GM12878 (cell line): ENCODE measurements around the gene NEURL4. TPM values are rescaled to one million over a fixed set of nuclear protein-coding genes. Genes with fewer than 3 reads are reported as not detected.

Source experiments
- EED ChIP-seq: sonication (generic); IDR thresholded peaks from 2 replicates; pipeline ENCODE4 v1.6.1; 2016; ENCODE audit warnings: antibody characterized with exemption, low read depth
- IKZF2 ChIP-seq, 2 experiments: fragments of 450-650 bp; IDR thresholded peaks; 2 replicates each; pipeline ENCODE4 v1.6.1; 2017; ENCODE audit warnings: mild to moderate bottlenecking in 2 of 2, moderate library complexity in 2 of 2
- IRF4 ChIP-seq: IDR thresholded peaks from 2 replicates; pipeline ENCODE4 v1.6.1; 2011; ENCODE audit warnings: low read depth, low read length
- MEF2A ChIP-seq: IDR thresholded peaks from 2 replicates; pipeline ENCODE4 v1.6.1; 2011; ENCODE audit warnings: low read depth, mild to moderate bottlenecking, low read length, moderate library complexity; ENCODE audit not compliant: insufficient read depth
- MTA2 ChIP-seq: fragments of 450-650 bp; IDR thresholded peaks from 2 replicates; pipeline ENCODE4 v1.6.1; 2016; ENCODE audit warnings: low read depth, mild to moderate bottlenecking, moderate library complexity
- MTA3 ChIP-seq: IDR thresholded peaks from 2 replicates; pipeline ENCODE4 v1.6.1; 2012; ENCODE audit warnings: low read length, inconsistent platforms, borderline replicate concordance
- NKRF ChIP-seq: fragments of 450-650 bp; conservative IDR thresholded peaks from 2 replicates; pipeline ENCODE4 v1.6.1; 2017; ENCODE audit warnings: mild to moderate bottlenecking, moderate library complexity
- RAD21 ChIP-seq: IDR thresholded peaks from 2 replicates; pipeline ENCODE4 v1.6.1; 2011; ENCODE audit warnings: mild to moderate bottlenecking, low read depth, low read length, moderate library complexity; ENCODE audit not compliant: insufficient read depth
- RFX5 ChIP-seq: IDR thresholded peaks from 2 replicates; pipeline ENCODE4 v1.6.1; 2011; ENCODE audit warnings: low read depth, low read length, improper control_type of control experiment
- TBL1XR1 ChIP-seq: IDR thresholded peaks from 2 replicates; pipeline ENCODE4 v1.6.1; 2012; ENCODE audit warnings: low read depth, low read length, improper control_type of control experiment
- ZBTB33 ChIP-seq: fragments of 450-650 bp; IDR thresholded peaks from 2 replicates; pipeline ENCODE4 v1.6.1; 2017; ENCODE audit warnings: mild to moderate bottlenecking
- ZZZ3 ChIP-seq: IDR thresholded peaks from 2 replicates; pipeline ENCODE4 v1.6.1; 2011; ENCODE audit warnings: low read depth; ENCODE audit not compliant: control insufficient read depth, insufficient read length
- polyA plus RNA-seq, 11 experiments: library from polyadenylated mRNA; depleted of rRNA in 4 of 11; unstranded in 6 of 11; stranded (reverse) in 5 of 11; fragments of >200 nt; fragmentation: Nextera tagmentation in 4 of 11; fragmentation: Illumina TruSeq in 1 of 11; extraction: Ambion mirVana in 4 of 11; extraction: Trizol in 1 of 11; gene quantifications; 1 replicate in 1 of 11; 2 replicates in 10 of 11; pipeline versions ENCODE4 v1.2.1 to v1.2.3, GENCODE V29; 2011 to 2016; ENCODE audit warnings: inconsistent platforms in 2 of 11, missing spikeins in 2 of 11, low read depth in 1 of 11
- total RNA-seq, 4 experiments: library from RNA; depleted of rRNA in 3 of 4; stranded (reverse); fragments of >200 nt in 3 of 4; fragmentation: Illumina TruSeq in 1 of 4; extraction: Trizol in 1 of 4; gene quantifications; 2 replicates each; pipeline versions ENCODE4 v1.2.1 to v1.2.3, GENCODE V29; 2013 to 2021

The NEURL4 gene
- total and polyA plus RNA-seq, 10 of the 15 experiments (the other 5 are each of a cell fraction or from before 2014, with no cell fraction given): 0.03 to 41.9 (median 10.0) TPM

DNA sequence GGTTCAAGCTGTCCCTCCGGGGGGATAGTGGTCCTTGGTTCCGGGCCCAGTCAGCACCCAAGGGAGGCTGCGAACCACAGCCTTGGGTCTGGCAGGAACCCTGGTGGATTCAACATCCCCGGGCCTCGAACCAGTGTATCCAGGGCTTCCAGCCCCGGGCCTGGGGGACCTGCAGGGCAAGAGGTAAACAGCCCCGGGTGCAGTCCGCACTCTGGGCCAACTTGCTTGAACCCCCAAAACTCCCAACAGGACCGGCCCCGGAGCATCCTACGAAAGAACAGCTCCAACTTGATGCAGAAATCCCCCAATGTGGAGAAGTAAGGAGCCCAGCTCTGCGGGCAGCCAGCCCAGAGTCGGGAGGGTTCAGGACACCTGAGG, 1.5 kb upstream of the NEURL4 start (continued):
- no peak for TF ChIP-seq TBL1XR1
- no peak for TF ChIP-seq IRF4
- no peak for TF ChIP-seq ZZZ3
- TF ChIP-seq MEF2A: no peak
- TF ChIP-seq MTA2: no peak
- TF ChIP-seq RFX5: no peak
- 0 out of 2 replicates have a peak, but pooled peaks have one; percentile 21 for TF ChIP-seq NKRF
- peak in 1 of 2 experiments; percentile 9; a peak in 1 of 4 replicates for TF ChIP-seq IKZF2 (IDR thresholded peaks at IDR 0.05)
- no peak for TF ChIP-seq MTA3
- TF ChIP-seq ZBTB33: no peak
- no peak for TF ChIP-seq RAD21
- TF ChIP-seq EED: no peak
